Vein endothelial cell (primary cell): ENCODE measurements around the gene CTAG2. TPM values are rescaled to one million over a fixed set of nuclear protein-coding genes. Genes with fewer than 3 reads are reported as not detected.

Source experiments
- small RNA-seq: library from RNA; depleted of rRNA; stranded (forward); fragments of <200 nt; gene quantifications from one replicate; pipeline ENCODE3, GENCODE V24; 2012
- total RNA-seq: library from RNA; depleted of rRNA; stranded (reverse); fragments of >200 nt; gene quantifications from 2 replicates; pipeline ENCODE4 v1.2.3, GENCODE V29; 2012

Gene CTAG2
- not detected in 2 replicates for total RNA-seq

GRCh38 chrX:154653413-154653812, at the start of gene CTAG2:
Gene CTAG2, minus strand, starts transcription at chrX:154653579. Its CDS starts 64 bp downstream, at chrX:154653515.

GRCh38 chrX:154619182-154619581, 34.2 kb downstream of the CTAG2 start, which contains the start of gene CTAG1B:
Gene CTAG1B, minus strand, starts transcription at chrX:154619282. Its CDS starts 64 bp downstream, at chrX:154619218.

Small RNA genes lying within 50 kb of the gene (small RNA-seq; reads per million reads assigned to genes)
- gene AC244090.1: not detected
- not detected for gene AC244107.2

Other genes starting within 250 kb of the CTAG2 start
- gene DNASE1L1, start 244.3 kb downstream of the CTAG2 start, total RNA-seq: 102 and 110 TPM in 2 replicates
- gene TAFAZZIN, start 242.0 kb downstream of the CTAG2 start, total RNA-seq: 22.4 and 22.9 TPM in 2 replicates
- gene ATP6AP1, start 224.9 kb downstream of the CTAG2 start, total RNA-seq: 83.5 and 83.6 TPM in 2 replicates
- 80.5 and 121 TPM in 2 replicates for gene GDI1, start 216.4 kb downstream of the CTAG2 start, total RNA-seq
- 39.4 and 44.1 TPM in 2 replicates for gene FAM50A, start 209.4 kb downstream of the CTAG2 start, total RNA-seq
- 14.9 and 21.6 TPM in 2 replicates for gene PLXNA3, start 195.3 kb downstream of the CTAG2 start, total RNA-seq
- 15.4 and 18.9 TPM in 2 replicates for gene LAGE3, start 174.3 kb downstream of the CTAG2 start, total RNA-seq
- gene UBL4A, start 167.0 kb downstream of the CTAG2 start, total RNA-seq: 39.9 and 43.1 TPM in 2 replicates
- 29.9 and 33.6 TPM in 2 replicates for gene SLC10A3, start 162.9 kb downstream of the CTAG2 start, total RNA-seq
- 17.7 and 22.2 TPM in 2 replicates for gene FAM3A, start 137.3 kb downstream of the CTAG2 start, total RNA-seq
- gene G6PD, start 106.7 kb downstream of the CTAG2 start, total RNA-seq: 96.0 and 108 TPM in 2 replicates
- 25.7 and 26.8 TPM in 2 replicates for gene IKBKG, start 106.0 kb downstream of the CTAG2 start, total RNA-seq
- not detected in 2 replicates for gene CTAG1A, start 68.4 kb downstream of the CTAG2 start, total RNA-seq
- gene CTAG1B, start 34.3 kb downstream of the CTAG2 start, total RNA-seq: not detected in 2 replicates
- gene GAB3, start 97.5 kb upstream of the CTAG2 start, total RNA-seq: 9.4 and 18.0 TPM in 2 replicates
- gene DKC1, start 109.3 kb upstream of the CTAG2 start, total RNA-seq: 53.2 and 57.8 TPM in 2 replicates
- gene MPP1, start 151.9 kb upstream of the CTAG2 start, total RNA-seq: 25.8 and 37.1 TPM in 2 replicates
- not detected in 2 replicates for gene SMIM9, start 181.1 kb upstream of the CTAG2 start, total RNA-seq
- 2.1 and 2.3 TPM in 2 replicates for gene F8A1, start 232.8 kb upstream of the CTAG2 start, total RNA-seq